ENCODE data around the gene ACSL1. TPM values are rescaled to one million over a fixed set of nuclear protein-coding genes. Genes with fewer than 3 reads are reported as not detected.

The ACSL1 gene
- total and polyA plus RNA-seq, 12 donors = 127 to 526 (median 239) TPM

GRCh38 chr4:184756399-184756798 lies 69.4 kb downstream of the ACSL1 start:
- no peaks in the 10 kb centered on the region for H3K27me3 ChIP-seq
- H3K4me1 ChIP-seq = peaks cover 5 to 49% (median 36%) of the 10 kb centered on the region in 9 donors
- H3K9me3 ChIP-seq = no peaks in the 10 kb centered on the region
- H3K27ac ChIP-seq = peak overlapping the region; percentile 36 to 84 (median 71)
- H3K4me3 ChIP-seq = no peak overlapping the region
- TF ChIP-seq, protein P1, sequence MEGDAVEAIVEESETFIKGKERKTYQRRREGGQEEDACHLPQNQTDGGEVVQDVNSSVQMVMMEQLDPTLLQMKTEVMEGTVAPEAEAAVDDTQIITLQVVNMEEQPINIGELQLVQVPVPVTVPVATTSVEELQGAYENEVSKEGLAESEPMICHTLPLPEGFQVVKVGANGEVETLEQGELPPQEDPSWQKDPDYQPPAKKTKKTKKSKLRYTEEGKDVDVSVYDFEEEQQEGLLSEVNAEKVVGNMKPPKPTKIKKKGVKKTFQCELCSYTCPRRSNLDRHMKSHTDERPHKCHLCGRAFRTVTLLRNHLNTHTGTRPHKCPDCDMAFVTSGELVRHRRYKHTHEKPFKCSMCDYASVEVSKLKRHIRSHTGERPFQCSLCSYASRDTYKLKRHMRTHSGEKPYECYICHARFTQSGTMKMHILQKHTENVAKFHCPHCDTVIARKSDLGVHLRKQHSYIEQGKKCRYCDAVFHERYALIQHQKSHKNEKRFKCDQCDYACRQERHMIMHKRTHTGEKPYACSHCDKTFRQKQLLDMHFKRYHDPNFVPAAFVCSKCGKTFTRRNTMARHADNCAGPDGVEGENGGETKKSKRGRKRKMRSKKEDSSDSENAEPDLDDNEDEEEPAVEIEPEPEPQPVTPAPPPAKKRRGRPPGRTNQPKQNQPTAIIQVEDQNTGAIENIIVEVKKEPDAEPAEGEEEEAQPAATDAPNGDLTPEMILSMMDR (IDR thresholded peaks at IDR 0.05) = peak in 5 of 9 donors; percentile 10 to 43 (median 35)
- intact Hi-C loops (cut with DNase I) = no loop called here
- 43 to 65% methylated on average over 6 of the region's 6 CpGs for WGBS, 2 donors
- H3K36me3 ChIP-seq = peaks cover 0 to 86% (median 15%) of the 10 kb centered on the region in 9 donors
- no peak for DNase-seq
- ATAC-seq = peak; percentile 56 to 90 (median 82)

DNA sequence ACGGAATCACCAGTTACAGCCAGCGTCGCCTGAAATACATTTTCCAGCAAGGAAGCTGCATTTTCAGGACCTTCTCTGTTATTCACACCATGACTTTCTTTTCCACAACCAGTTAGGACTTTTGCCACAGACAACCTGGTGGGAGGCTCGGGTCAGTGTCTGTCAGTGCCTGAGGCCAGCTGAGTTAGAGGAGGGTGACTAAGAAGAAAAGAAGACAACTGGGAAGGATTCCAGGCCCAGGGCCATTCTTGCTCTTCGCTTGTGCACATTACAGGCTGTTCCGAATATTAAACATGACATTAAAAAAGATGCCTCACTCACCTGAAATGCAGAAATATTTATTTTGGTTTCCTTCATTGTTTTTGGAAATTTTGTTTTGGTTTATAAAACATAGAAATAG lies 70.5 kb downstream of the ACSL1 start:
- WGBS, 2 donors = 75 to 79% methylated on average over 6 of the region's 6 CpGs
- H3K36me3 ChIP-seq = peaks cover 0 to 75% (median 5%) of the 10 kb centered on the region in 9 donors

DNA sequence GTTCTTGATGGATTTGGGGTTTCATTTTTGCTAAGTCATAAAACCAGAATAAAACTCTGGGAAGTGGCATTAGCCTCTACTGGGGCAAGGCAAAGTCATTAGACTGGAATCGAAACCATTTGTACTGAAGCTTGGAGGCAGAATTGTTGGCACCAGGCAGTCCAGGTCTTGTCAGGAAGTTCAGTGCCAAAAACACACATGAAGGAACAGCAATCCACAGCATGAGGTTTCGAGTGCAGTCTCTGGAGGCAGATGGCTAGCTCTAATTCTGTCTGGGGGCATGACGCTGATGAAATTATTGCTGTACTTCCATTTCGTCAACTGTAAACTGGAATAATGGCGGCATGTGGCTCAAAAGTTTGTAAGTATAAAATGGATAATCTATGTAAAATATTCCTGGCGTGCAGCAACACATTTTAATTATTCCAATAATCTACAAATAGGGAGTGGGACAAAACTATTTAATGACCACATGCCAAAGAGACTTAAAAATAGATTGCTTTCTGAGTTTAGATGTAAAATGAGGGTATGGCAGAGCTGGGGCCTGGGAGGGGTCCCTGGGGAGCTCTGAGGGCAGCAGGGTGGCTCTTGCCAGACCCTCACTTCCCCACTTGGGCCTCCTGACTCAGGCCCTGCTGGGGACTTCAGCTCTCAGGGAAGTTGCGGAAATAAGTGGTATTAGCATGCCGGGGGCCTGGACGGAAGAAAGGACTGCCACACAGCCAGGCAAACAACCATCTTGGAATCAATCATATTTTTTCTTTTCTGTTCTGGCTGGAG lies 73.1 kb downstream of the ACSL1 start:
- no peak overlapping the region for H3K4me3 ChIP-seq
- H3K4me1 ChIP-seq = peaks cover 10 to 79% (median 57%) of the 10 kb centered on the region in 9 donors
- no peak for DNase-seq
- H3K27me3 ChIP-seq = no peaks in the 10 kb centered on the region
- H3K27ac ChIP-seq = peak overlapping the region in 5 of 10 donors; percentile 11 to 56 (median 16)
- no peaks in the 10 kb centered on the region for H3K9me3 ChIP-seq
- H3K36me3 ChIP-seq = peaks cover 0 to 52% (median 0%) of the 10 kb centered on the region in 9 donors
- TF ChIP-seq, protein P1 (IDR thresholded peaks at IDR 0.05) = no peak
- intact Hi-C loops (cut with DNase I) = loop anchor here in 2 of 10 donors (5.0 kb wide), 2 partner anchors 65 to 230 kb away; no protein-coding TSS in a partner anchor
- 73 to 81% methylated on average over 9 of the region's 9 CpGs for whole genome bisulfite sequencing, 2 donors
- peak in 1 of 8 donors; percentile 3 for ATAC-seq

More for the DNA sequence above, 70.5 kb downstream of the ACSL1 start:
- Histone ChIP-seq H3K9me3 (no peaks in the 10 kb centered on the region), H3K27ac (peak overlapping the region in 9 of 10 donors; percentile 5 to 84 (median 72)), H3K4me1 (peaks cover 7 to 60% (median 47%) of the 10 kb centered on the region in 9 donors), H3K4me3 (no peak overlapping the region), H3K27me3 (no peaks in the 10 kb centered on the region)
- DNase-seq = peak in 1 of 2 donors; percentile 41
- peak in 7 of 8 donors; percentile 39 to 80 (median 52) for ATAC-seq
- intact Hi-C loops (cut with DNase I) = no loop called here
- TF ChIP-seq, protein P1 (IDR thresholded peaks at IDR 0.05) = no peak

GRCh38 chr4:184751585-184751956 lies 74.2 kb downstream of the ACSL1 start:
- Histone ChIP-seq H3K9me3 (no peaks in the 10 kb centered on the region), H3K27ac (peak overlapping the region in 2 of 10 donors; percentile 38 to 45), H3K36me3 (peaks cover 0 to 41% (median 0%) of the 10 kb centered on the region in 9 donors), H3K4me1 (peaks cover 13 to 79% (median 57%) of the 10 kb centered on the region in 9 donors), H3K4me3 (no peak overlapping the region), H3K27me3 (no peaks in the 10 kb centered on the region)
- DNase-seq (no peak), ATAC-seq (no peak)
- intact Hi-C loops (cut with DNase I) = loop anchor here in 2 of 10 donors (5.0 kb wide), 2 partner anchors 66 to 231 kb away; no protein-coding TSS in a partner anchor
- 55 to 61% methylated on average over 6 of the region's 6 CpGs for WGBS, 2 donors
- TF ChIP-seq, protein P1 (IDR thresholded peaks at IDR 0.05) = no peak

Data from heart right ventricle (tissue), 16 donors.